Ovary (tissue), 3 donors: ENCODE measurements around the gene PGM3.

Experiments used
- CTCF ChIP-seq, 3 donors: fragments of 450-650 bp in 2 of 3; fragments of 200-600 bp in 1 of 3; IDR thresholded peaks; one replicate each; pipeline versions ENCODE4 v1.5.1 to v1.8.0; 2016 to 2022; ENCODE audit warnings: antibody characterized with exemption in 3 of 3, mild to moderate bottlenecking in 1 of 3
- EP300 ChIP-seq: sonication (generic); formaldehyde crosslinking; IDR thresholded peaks from one replicate; pipeline ENCODE4 v1.6.1; 2017; ENCODE audit warnings: antibody characterized with exemption
- POLR2A ChIP-seq: fragments of 450-650 bp; IDR thresholded peaks from one replicate; pipeline ENCODE4 v1.6.1; 2017; ENCODE audit warnings: antibody characterized with exemption, mild to moderate bottlenecking, moderate library complexity
- donor health status: DM: no; HTN: no; CAD: no.

DNA sequence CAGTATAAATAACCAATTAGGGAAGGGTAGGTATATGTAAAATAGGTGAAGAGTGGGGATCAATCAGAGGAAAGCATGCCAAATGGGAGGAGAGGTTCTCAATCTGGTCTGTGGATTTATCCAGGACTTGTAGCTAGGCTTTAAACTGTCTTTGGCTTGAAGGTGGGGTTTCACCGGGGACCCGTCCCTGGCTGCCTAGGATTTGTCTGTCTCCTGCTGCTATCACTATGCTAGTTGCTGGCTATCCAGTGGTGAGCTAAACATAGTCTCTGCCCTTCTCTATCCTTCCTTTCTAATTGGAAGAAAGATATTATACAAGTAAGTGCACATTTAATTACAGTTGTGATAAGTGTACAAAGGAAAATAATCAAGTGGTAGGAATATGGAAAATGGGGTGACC lies 66.8 kb downstream of the PGM3 start:
- TF ChIP-seq CTCF (IDR thresholded peaks at IDR 0.05) (no peak), POLR2A (no peak), EP300 (no peak)
